Body of pancreas (tissue), 4 donors: ENCODE results near the gene CCDC81. TPM values are rescaled to one million over a fixed set of nuclear protein-coding genes. Genes with fewer than 3 reads are reported as not detected.
A peak's percentile ranks its signal among the peaks of the same experiment; 100 is the strongest.

Experiments
- ATAC-seq: fragments of 150-250 bp; one replicate; pipeline ENCODE4 v1.9.1; 2016
- DNase-seq, 4 donors: peaks; one replicate each; pipeline ENCODE4 v3.0.0-alpha.2; 2019
- H3K27ac ChIP-seq, 4 donors: fragments of 200-600 bp; sonication (generic); 1 replicate in 3 of 4; 2 replicates in 1 of 4; pipeline versions ENCODE4 v1.5.1 to v1.6.1; 2016 to 2019; ENCODE audit warnings: mild to moderate bottlenecking in 1 of 4, mixed read lengths in 1 of 4, moderate library complexity in 1 of 4
- H3K27me3 ChIP-seq, 2 donors: fragments of 200-600 bp; sonication (generic); one replicate each; pipeline ENCODE4 v1.6.0; 2016; ENCODE audit warnings: mild to moderate bottlenecking in 1 of 2
- H3K36me3 ChIP-seq, 2 donors: fragments of 200-600 bp; sonication (generic); replicated peaks in 1 of 2; 2 replicates each; pipeline ENCODE4 v1.5.1; 2016; ENCODE audit warnings: low read depth in 2 of 2; ENCODE audit not compliant: insufficient read depth in 1 of 2
- H3K4me1 ChIP-seq: fragments of 200-600 bp; sonication (generic); one replicate; pipeline ENCODE4 v1.6.0; 2016
- H3K4me3 ChIP-seq, 2 donors: fragments of 200-600 bp; sonication (generic); 1 replicate in 1 of 2; 2 replicates in 1 of 2; pipeline ENCODE4 v1.5.1; 2016 to 2019
- H3K9me3 ChIP-seq, 3 donors: fragments of 200-600 bp; sonication (generic); 1 replicate in 2 of 3; 2 replicates in 1 of 3; pipeline ENCODE4 v1.5.1; 2016
- POLR2A ChIP-seq, 3 donors: fragments of 450-650 bp; IDR thresholded peaks; one replicate each; pipeline ENCODE4 v1.6.1; 2016; ENCODE audit warnings: antibody characterized with exemption in 3 of 3, mild to moderate bottlenecking in 2 of 3
- WGBS, 2 donors: methylation state at CpG; one replicate each; pipeline ENCODE4 v1.1.5; 2017; 5-methylcytosine and 5-hydroxymethylcytosine counted together
- intact Hi-C: fragments of 100-400 bp; cut with DNase I; formaldehyde crosslinking; loops from one replicate; pipeline ENCODE4 v1.15.1; 2023
- total RNA-seq, 2 donors: library from RNA; depleted of rRNA; stranded (reverse); fragments of >200 nt; gene quantifications; one replicate each; pipeline ENCODE4 v1.1.0, GENCODE V29; 2016
- TF ChIP-seq, protein P1 (sequence below), 7 experiments: fragments of 450-650 bp in 4 of 7; fragments of 200-600 bp in 3 of 7; sonication (generic) in 3 of 7; IDR thresholded peaks; one replicate each; pipeline ENCODE4 v1.5.1; 2016 to 2019; ENCODE audit warnings: antibody characterized with exemption in 7 of 7

The CCDC81 gene
- total RNA-seq, 2 donors from 2014 or later = 0.52 TPM; not detected in 1

DNA sequence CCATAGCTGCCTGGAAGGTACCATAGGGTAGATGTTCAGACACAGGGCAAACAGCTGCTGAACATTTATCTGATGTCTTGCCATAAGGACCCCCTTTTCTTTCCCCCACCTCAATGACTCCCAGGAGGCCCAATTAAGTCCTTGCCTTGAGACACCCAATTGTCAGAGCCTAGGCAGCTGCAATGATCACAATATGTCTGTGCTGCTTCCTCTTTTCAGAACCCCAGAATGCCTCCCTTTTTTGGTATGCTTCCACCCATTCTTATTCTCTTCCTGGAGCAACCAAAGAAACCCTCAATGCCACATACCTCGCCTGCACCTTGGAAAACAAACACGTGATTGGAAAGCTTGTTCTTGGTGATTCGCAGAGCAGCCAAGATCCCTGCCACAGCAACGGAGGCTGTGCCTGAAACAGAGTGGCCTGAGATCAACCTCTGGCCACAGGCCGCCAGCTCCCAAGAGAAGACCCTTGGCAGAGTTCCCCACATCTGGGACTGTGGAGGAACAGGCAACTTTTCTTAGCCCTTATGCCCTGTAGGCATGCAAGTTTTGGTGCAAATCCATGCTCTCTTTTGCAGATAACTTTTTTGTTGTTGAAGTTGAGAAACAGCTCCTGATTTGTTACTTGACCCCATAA lies 75.4 kb downstream of the CCDC81 start:
- no peak overlapping the region for H3K27ac ChIP-seq
- 89 to 95% methylated on average over 5 of the region's 5 CpGs for WGBS, 2 donors
- ATAC-seq (no peak), DNase-seq (no peak)
- H3K9me3 ChIP-seq = no peaks in the 10 kb centered on the region
- intact Hi-C loops = no loop called here
- TF ChIP-seq, protein P1, sequence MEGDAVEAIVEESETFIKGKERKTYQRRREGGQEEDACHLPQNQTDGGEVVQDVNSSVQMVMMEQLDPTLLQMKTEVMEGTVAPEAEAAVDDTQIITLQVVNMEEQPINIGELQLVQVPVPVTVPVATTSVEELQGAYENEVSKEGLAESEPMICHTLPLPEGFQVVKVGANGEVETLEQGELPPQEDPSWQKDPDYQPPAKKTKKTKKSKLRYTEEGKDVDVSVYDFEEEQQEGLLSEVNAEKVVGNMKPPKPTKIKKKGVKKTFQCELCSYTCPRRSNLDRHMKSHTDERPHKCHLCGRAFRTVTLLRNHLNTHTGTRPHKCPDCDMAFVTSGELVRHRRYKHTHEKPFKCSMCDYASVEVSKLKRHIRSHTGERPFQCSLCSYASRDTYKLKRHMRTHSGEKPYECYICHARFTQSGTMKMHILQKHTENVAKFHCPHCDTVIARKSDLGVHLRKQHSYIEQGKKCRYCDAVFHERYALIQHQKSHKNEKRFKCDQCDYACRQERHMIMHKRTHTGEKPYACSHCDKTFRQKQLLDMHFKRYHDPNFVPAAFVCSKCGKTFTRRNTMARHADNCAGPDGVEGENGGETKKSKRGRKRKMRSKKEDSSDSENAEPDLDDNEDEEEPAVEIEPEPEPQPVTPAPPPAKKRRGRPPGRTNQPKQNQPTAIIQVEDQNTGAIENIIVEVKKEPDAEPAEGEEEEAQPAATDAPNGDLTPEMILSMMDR (IDR thresholded peaks at IDR 0.05) = no peak
- no peak for TF ChIP-seq POLR2A (IDR thresholded peaks at IDR 0.05)
- no peak overlapping the region for H3K4me3 ChIP-seq
- H3K27me3 ChIP-seq = no peaks in the 10 kb centered on the region
- H3K36me3 ChIP-seq = peaks cover 0 to 2% of the 10 kb centered on the region in 2 donors
- H3K4me1 ChIP-seq = no peaks in the 10 kb centered on the region

DNA sequence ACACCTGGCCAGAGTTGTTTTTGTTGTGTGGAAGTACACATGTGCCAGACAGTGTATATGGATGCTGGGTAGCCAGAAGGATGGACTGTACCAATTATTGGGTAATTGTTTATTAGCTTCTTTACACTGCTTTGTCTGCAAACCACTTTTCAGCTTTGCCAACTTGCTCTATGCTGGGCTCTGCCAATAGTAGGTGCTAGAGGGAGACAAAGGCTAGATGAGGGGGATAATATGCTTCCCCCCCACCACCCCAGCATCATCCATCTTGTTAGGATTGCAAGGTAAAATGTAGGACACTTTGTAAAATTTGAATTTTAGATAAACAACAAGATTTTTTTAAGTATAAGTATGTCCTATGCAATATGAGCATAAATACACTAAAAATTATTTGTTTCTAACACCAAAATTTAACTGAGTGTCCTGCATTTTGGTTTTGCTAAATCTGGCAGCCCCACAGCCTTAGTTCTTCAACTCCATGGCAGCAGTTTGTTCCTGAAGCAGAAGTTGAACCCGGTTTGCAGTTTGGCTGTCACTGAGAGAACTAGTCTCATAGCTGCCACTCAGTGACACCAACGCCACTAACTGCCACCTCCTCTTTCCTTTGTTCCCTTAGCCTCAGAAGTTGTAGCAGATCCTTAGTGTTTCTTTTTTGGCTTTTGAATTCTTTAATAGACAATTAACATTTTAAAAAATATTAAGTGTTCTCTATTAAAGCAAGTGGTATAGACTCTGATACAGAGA lies 78.8 kb downstream of the CCDC81 start:
- Histone ChIP-seq H3K4me3 (no peak overlapping the region), H3K4me1 (peaks cover 16% of the 10 kb centered on the region), H3K27me3 (no peaks in the 10 kb centered on the region), H3K27ac (no peak overlapping the region), H3K9me3 (no peaks in the 10 kb centered on the region), H3K36me3 (no peaks in the 10 kb centered on the region)
- TF ChIP-seq, protein P1 (IDR thresholded peaks at IDR 0.05) = no peak
- no peak for TF ChIP-seq POLR2A (IDR thresholded peaks at IDR 0.05)
- ATAC-seq (no peak), DNase-seq (no peak)
- WGBS, 2 donors = 75 to 79% methylated on average over 2 of the region's 2 CpGs
- intact Hi-C loops = no loop called here

DNA sequence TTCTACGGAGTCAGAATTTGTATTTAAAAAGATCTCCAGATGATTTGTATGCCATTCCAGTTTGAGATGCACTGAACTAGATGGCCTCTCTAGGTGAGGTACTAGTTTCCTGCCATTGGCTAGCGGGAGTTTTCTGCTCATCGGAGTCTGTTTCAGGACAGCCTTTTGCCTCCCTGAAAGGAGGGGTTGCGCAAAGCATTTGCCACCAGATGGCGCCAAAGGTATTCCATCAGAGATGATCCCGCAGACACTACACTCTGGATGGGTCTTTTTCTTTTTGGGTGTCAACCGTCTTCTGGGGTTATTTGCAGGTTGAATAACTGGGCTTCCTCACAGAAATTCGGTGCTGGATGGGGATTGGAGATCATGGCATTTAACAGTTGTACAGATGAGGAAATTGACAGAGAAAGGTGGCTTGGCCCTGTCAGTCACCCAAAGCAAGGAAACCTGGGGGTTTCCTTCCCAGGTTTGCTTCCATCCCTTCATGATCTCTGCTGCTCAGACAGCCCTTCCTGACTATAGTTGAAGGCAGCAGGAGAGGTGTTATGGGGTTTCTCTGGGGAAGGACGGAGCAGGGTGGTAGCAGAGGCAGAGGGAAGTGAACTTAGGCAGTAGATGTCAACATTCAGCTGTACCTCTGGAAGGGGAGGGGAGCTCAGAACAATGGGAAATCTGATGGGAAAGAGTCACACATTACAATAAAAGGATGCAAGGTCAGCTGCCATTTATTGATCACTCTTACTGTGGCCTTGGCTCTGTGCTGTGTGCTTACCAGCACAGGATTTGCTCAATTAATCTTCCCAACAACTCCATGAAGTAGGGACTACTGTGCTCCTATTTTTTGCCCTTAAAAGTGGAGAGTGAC lies 81.6 kb downstream of the CCDC81 start:
- Histone ChIP-seq H3K27ac (peak overlapping the region; percentile 5 to 73 (median 30)), H3K36me3 (no peaks in the 10 kb centered on the region), H3K9me3 (no peaks in the 10 kb centered on the region), H3K4me3 (no peak overlapping the region), H3K27me3 (no peaks in the 10 kb centered on the region), H3K4me1 (peaks cover 32% of the 10 kb centered on the region)
- ATAC-seq (peak; percentile 71), DNase-seq (peak; percentile 83 to 89 (median 86))
- WGBS, 2 donors = 14% methylated on average over 9 of the region's 9 CpGs
- TF ChIP-seq, protein P1 (IDR thresholded peaks at IDR 0.05) = peak; percentile 74 to 93 (median 90)
- TF ChIP-seq POLR2A (IDR thresholded peaks at IDR 0.05) = no peak
- intact Hi-C loops = loop anchor here (5.0 kb wide), 1 partner anchor 361 kb away; no protein-coding TSS in a partner anchor

DNA sequence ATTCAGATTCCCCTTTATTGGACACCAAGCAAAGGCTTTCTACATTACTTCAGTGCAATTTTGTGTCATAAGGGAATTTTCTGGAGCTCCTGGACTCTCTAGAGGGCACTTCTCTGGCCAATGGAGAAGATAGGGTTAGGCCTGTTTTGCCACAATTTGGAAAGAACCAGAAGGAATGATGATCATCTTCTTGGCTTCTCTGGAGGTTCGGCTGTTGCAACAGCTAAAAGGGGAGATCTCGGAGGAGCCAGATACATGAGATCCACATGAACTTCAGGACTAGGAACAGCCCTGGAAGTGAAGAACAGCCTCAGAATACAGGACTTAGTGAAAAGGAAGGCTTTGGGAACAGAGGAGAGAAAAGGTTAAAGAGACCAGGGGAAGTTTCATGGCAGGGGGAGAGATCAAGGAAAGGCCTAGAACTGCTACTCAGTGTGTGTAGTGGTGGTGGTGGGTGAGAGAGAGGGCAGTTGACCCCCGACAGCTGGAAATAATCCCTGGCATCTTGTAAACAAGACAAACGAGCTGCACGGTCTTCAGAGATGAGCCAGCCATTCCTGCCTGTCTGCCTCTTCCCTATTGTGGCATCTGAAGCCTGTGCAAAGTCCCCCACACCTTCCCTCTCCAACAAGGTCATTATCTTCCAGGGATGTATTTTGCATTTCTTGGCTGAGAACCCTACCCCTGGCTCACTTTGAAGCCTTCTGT lies 83.8 kb downstream of the CCDC81 start:
- H3K36me3 ChIP-seq = no peaks in the 10 kb centered on the region
- ATAC-seq (no peak), DNase-seq (peak in 1 of 4 donors; percentile 21)
- H3K9me3 ChIP-seq = no peaks in the 10 kb centered on the region
- intact Hi-C loops = loop anchor here (5.0 kb wide), 1 partner anchor 359 kb away; no protein-coding TSS in a partner anchor
- TF ChIP-seq, protein P1 (IDR thresholded peaks at IDR 0.05) = no peak
- TF ChIP-seq POLR2A (IDR thresholded peaks at IDR 0.05) = no peak
- no peak overlapping the region for H3K4me3 ChIP-seq
- no peaks in the 10 kb centered on the region for H3K27me3 ChIP-seq
- H3K4me1 ChIP-seq = peaks cover 32% of the 10 kb centered on the region
- 78 to 83% methylated on average over 5 of the region's 5 CpGs for WGBS, 2 donors
- peak overlapping the region in 3 of 4 donors; percentile 35 to 73 (median 55) for H3K27ac ChIP-seq
